Measurements from ENCODE around the gene SLC10A4.

- TF ChIP-seq CTCF (IDR thresholded peaks at IDR 0.05) (no peak), HES2 (IDR thresholded peaks at IDR 0.05) (no peak)
Measured at GRCh38 chr4:48490680-48491513, 7.8 kb downstream of the SLC10A4 start.
